IMR-90 (cell line): ENCODE measurements around the gene MICU1. TPM values are rescaled to one million over a fixed set of nuclear protein-coding genes. Genes with fewer than 3 reads are reported as not detected.
A peak's percentile ranks its signal among the peaks of the same experiment; 100 is the strongest.

Experiments
- ATAC-seq: fragments of 200-7000 bp; cut with Tn5 transposase; 2 replicates; pipeline ENCODE4 v1.9.1; 2020; ENCODE audit warnings: low read depth, mild to moderate bottlenecking, moderate library complexity
- BruUV-seq: library from RNA; stranded (reverse); fragments of 400-500 nt; replicated peaks from 2 replicates; lab custom pipeline; 2021; lab: Mats Ljungman, UMichigan
- CTCF ChIA-PET: fragments of 300-600 bp; formaldehyde crosslinking; extraction: SDS; loops from one replicate; lab custom pipeline; 2021; ENCODE audit warnings: antibody characterized with exemption; lab: Yijun Ruan, JAX
- POLR2A ChIA-PET: fragments of 300-600 bp; sonication (Branson Sonifier 250); formaldehyde crosslinking; loops from one replicate; lab custom pipeline; 2022; ENCODE audit warnings: antibody characterized with exemption; ENCODE audit not compliant: unreplicated experiment; lab: Charles Lee
- DNase-seq: peaks from one replicate; pipeline ENCODE4 v3.0.0; 2013
- H2AFZ ChIP-seq: replicated peaks from 2 replicates; pipeline ENCODE3; 2013; ENCODE audit warnings: low read length, mild to moderate bottlenecking; ENCODE audit not compliant: poor library complexity
- H2AK5ac ChIP-seq: 2 replicates; pipeline ENCODE4 v1.6.1; 2013; ENCODE audit warnings: low read depth, low read length, inconsistent platforms
- H2AK9ac ChIP-seq: replicated peaks from 2 replicates; pipeline ENCODE3; 2013; ENCODE audit warnings: mild to moderate bottlenecking, low read depth, low read length, moderate library complexity; ENCODE audit not compliant: poor library complexity
- H2BK120ac ChIP-seq: 2 replicates; pipeline ENCODE4 v1.6.1; 2013; ENCODE audit warnings: low read depth, low read length, inconsistent platforms
- H2BK15ac ChIP-seq: 3 replicates; pipeline ENCODE4 v1.6.1; 2013; ENCODE audit warnings: low read depth, low read length, inconsistent platforms
- H2BK20ac ChIP-seq: 2 replicates; pipeline ENCODE4 v1.6.1; 2013; ENCODE audit warnings: low read depth, mild to moderate bottlenecking, inconsistent platforms, low read length, moderate library complexity
- H2BK5ac ChIP-seq: 2 replicates; pipeline ENCODE4 v1.6.1; 2013; ENCODE audit warnings: mild to moderate bottlenecking, low read depth, low read length, inconsistent platforms; ENCODE audit not compliant: poor library complexity, severe bottlenecking
- H3K14ac ChIP-seq: replicated peaks from 2 replicates; pipeline ENCODE4 v1.6.1; 2013; ENCODE audit warnings: low read depth, low read length, inconsistent platforms
- H3K18ac ChIP-seq: 2 replicates; pipeline ENCODE4 v1.6.1; 2013; ENCODE audit warnings: low read depth, low read length, control low read depth
- H3K23ac ChIP-seq: 2 replicates; pipeline ENCODE4 v1.6.1; 2013; ENCODE audit warnings: low read depth, low read length, inconsistent platforms
- H3K27ac ChIP-seq: 2 replicates; pipeline ENCODE4 v1.5.1; 2013; ENCODE audit warnings: mild to moderate bottlenecking, control low read depth, low read length; ENCODE audit not compliant: insufficient read depth
- H3K27me3 ChIP-seq: 2 replicates; pipeline ENCODE4 v1.6.1; 2013; ENCODE audit warnings: low read length; ENCODE audit not compliant: control insufficient read depth, insufficient read depth
- H3K36me3 ChIP-seq: 2 replicates; pipeline ENCODE4 v1.6.1; 2013; ENCODE audit warnings: low read length, mixed read lengths; ENCODE audit not compliant: control insufficient read depth, insufficient read depth
- H3K4ac ChIP-seq: 2 replicates; pipeline ENCODE4 v1.6.1; 2013; ENCODE audit warnings: low read depth, low read length, inconsistent platforms
- H3K4me1 ChIP-seq: 2 replicates; pipeline ENCODE4 v1.6.1; 2013; ENCODE audit warnings: low read length, mixed read lengths; ENCODE audit not compliant: control insufficient read depth, insufficient read depth
- H3K4me2 ChIP-seq: 2 replicates; pipeline ENCODE4 v1.6.1; 2013; ENCODE audit warnings: low read depth, mild to moderate bottlenecking, control low read depth, low read length, moderate library complexity
- H3K4me3 ChIP-seq: 2 replicates; pipeline ENCODE4 v1.5.1; 2013; ENCODE audit warnings: low read depth, mild to moderate bottlenecking, control low read depth, low read length, moderate library complexity; ENCODE audit not compliant: insufficient read depth
- H3K56ac ChIP-seq: 2 replicates; pipeline ENCODE4 v1.6.1; 2013; ENCODE audit warnings: low read length, inconsistent platforms; ENCODE audit not compliant: insufficient read depth; ENCODE audit errors: extremely low read depth
- H3K79me1 ChIP-seq, 2 experiments: 2 replicates each; pipeline ENCODE4 v1.6.1; 2013; ENCODE audit warnings: low read length in 2 of 2, inconsistent platforms in 1 of 2, low read depth in 1 of 2
- H3K9ac ChIP-seq: 2 replicates; pipeline ENCODE4 v1.6.1; 2013; ENCODE audit warnings: low read depth, low read length, control low read depth
- H3K9me1 ChIP-seq: 2 replicates; pipeline ENCODE4 v1.6.1; 2013; ENCODE audit warnings: low read length, inconsistent platforms; ENCODE audit not compliant: insufficient read depth
- H3K9me3 ChIP-seq: 2 replicates; pipeline ENCODE4 v1.6.1; 2013; ENCODE audit warnings: low read length; ENCODE audit not compliant: control insufficient read depth, insufficient read depth
- H4K20me1 ChIP-seq: 2 replicates; pipeline ENCODE4 v1.6.1; 2013; ENCODE audit warnings: low read length, inconsistent platforms; ENCODE audit not compliant: insufficient read depth
- H4K5ac ChIP-seq: 2 replicates; pipeline ENCODE4 v1.6.1; 2013; ENCODE audit warnings: mild to moderate bottlenecking, low read depth, low read length, control low read depth
- H4K8ac ChIP-seq, 2 experiments: 2 replicates each; pipeline ENCODE4 v1.6.1; 2013; ENCODE audit warnings: low read depth in 2 of 2, low read length in 2 of 2, control low read depth in 1 of 2, inconsistent platforms in 1 of 2
- H4K91ac ChIP-seq: 2 replicates; pipeline ENCODE4 v1.6.1; 2013; ENCODE audit warnings: low read depth, low read length, inconsistent platforms; ENCODE audit not compliant: insufficient read depth
- BHLHE40 ChIP-seq: fragments of 150-350 bp; IDR thresholded peaks from 2 replicates; pipeline ENCODE4 v1.6.1; 2016; ENCODE audit warnings: mild to moderate bottlenecking, low read depth, low read length
- CEBPB ChIP-seq: IDR thresholded peaks from 2 replicates; pipeline ENCODE4 v1.6.1; 2012; ENCODE audit warnings: low read depth, low read length, improper control_type of control experiment
- NFE2L2 ChIP-seq: fragments of 150-350 bp; IDR thresholded peaks from 2 replicates; pipeline ENCODE4 v1.6.1; 2016; ENCODE audit warnings: low read depth, mild to moderate bottlenecking, low read length
- POLR2A ChIP-seq: IDR thresholded peaks from 2 replicates; pipeline ENCODE4 v1.6.1; 2012; ENCODE audit warnings: mild to moderate bottlenecking, low read depth, low read length
- WGBS, 2 experiments: methylation state at CpG; one replicate each; pipeline versions ENCODE4 v1.1.5 to v1.1.7; 2013; ENCODE audit warnings: missing lambda C conversion rate in 2 of 2; ENCODE audit not compliant: insufficient read length in 1 of 2; ENCODE audit errors: extremely low coverage in 2 of 2; 5-methylcytosine and 5-hydroxymethylcytosine counted together
- dilution Hi-C: fragments of 300-500 bp; cut with HindIII; formaldehyde crosslinking; loops from one replicate; pipeline ENCODE4 v1.14.3; 2018; ENCODE audit warnings: low sequenced_read_pairs; ENCODE audit not compliant: unreplicated experiment
- in situ Hi-C: fragments of 300-500 bp; cut with MboI; formaldehyde crosslinking; loops from 3 replicates; pipeline ENCODE4 v1.14.3; 2019; ENCODE audit warnings: low sequenced_read_pairs, inconsistent platforms, mixed read lengths
- intact Hi-C: fragments of 100-400 bp; cut with micrococcal nuclease; formaldehyde crosslinking; loops from 2 replicates; pipeline ENCODE4 v1.10.0; 2022
- polyA plus RNA-seq, 3 experiments: library from polyadenylated mRNA; depleted of rRNA; stranded (reverse); fragments of >200 nt; gene quantifications; 2 replicates each; pipeline ENCODE4 v1.2.3, GENCODE V29; 2012; ENCODE audit warnings: low replicate concordance in 1 of 3
- total RNA-seq: library from RNA; depleted of rRNA; stranded (reverse); fragments of >200 nt; gene quantifications from 2 replicates; pipeline ENCODE4 v1.2.3, GENCODE V29; 2012

MICU1 gene
- total and polyA plus RNA-seq, 2 of the 4 experiments (the other 2 are of a cell fraction) = 43.6 to 44.7 TPM

DNA sequence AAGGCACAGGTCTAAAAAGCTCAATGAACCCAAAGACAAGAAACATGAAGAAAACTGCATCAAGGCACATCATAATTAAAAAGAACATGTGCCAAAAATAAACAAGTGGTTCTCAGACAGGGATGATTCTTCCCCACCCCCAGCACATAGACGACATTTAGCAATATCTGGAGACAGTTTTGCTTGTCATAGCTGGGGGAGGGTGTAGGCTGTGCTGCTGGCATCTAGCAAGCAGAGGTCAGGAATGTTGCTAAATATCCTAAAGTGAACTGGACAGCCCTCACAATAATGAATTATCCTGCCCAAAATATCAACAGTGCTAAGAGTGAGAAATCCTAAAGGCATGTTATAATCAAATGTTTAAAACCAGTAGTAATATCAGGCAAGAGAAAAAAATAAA lies 122.6 kb downstream of the MICU1 start:
- peak; percentile 69 for DNase-seq
- H2BK20ac ChIP-seq = peak overlapping the region; percentile 58; the same call in 1 of the 2 replicates
- peaks cover 3% of the 10 kb centered on the region for H3K4me1 ChIP-seq
- peaks cover 2% of the 10 kb centered on the region; the same call in 1 of the 2 replicates for H3K9me3 ChIP-seq
- 0 out of 2 replicates have a peak overlapping the region, but pooled peaks have one; percentile 28 for H2AK5ac ChIP-seq
- H4K20me1 ChIP-seq = no peaks in the 10 kb centered on the region
- H4K5ac ChIP-seq = no peak overlapping the region
- BruUV-seq = no TSS peak
- in situ Hi-C loops = no loop called here
- H2AK9ac ChIP-seq = no peak overlapping the region
- H2BK5ac ChIP-seq = peak overlapping the region; percentile 59
- peak overlapping the region; percentile 60 for H3K4me2 ChIP-seq
- dilution Hi-C loops = no loop called here
- no peak overlapping the region; the same call in 1 of the 2 replicates for H3K56ac ChIP-seq
- H3K27ac ChIP-seq = no peak overlapping the region
- H3K79me1 ChIP-seq = peaks cover 0 to 5% of the 10 kb centered on the region in 2 experiments; a peak in 3 of 4 replicates
- no peak overlapping the region for H3K4me3 ChIP-seq
- peak overlapping the region; percentile 68; the same call in 1 of the 2 replicates for H3K23ac ChIP-seq
- TF ChIP-seq NFE2L2 (peak; percentile 56), BHLHE40 (peak; percentile 53), POLR2A (no peak), CEBPB (peak; percentile 79)
- H3K27me3 ChIP-seq = no peaks in the 10 kb centered on the region
- intact Hi-C loops = loop anchor here (2.0 kb wide), 1 partner anchor 14 kb away; no protein-coding TSS in a partner anchor
- H4K8ac ChIP-seq = peak overlapping the region in 1 of 2 experiments; percentile 44; a peak in 3 of 4 replicates
- WGBS, 2 experiments = no CpG with 5 or more reads among the region's 1 CpG
- no peak overlapping the region for H2AFZ ChIP-seq
- H3K14ac ChIP-seq = peak overlapping the region; percentile 76; the same call in 1 of the 2 replicates
- H3K36me3 ChIP-seq = no peaks in the 10 kb centered on the region; the same call in 1 of the 2 replicates
- peak overlapping the region; percentile 78; the same call in 1 of the 2 replicates for H3K4ac ChIP-seq
- H2BK120ac ChIP-seq = peak overlapping the region; percentile 84
- H3K18ac ChIP-seq = no peak overlapping the region
- CTCF ChIA-PET = no interaction called here
- H4K91ac ChIP-seq = no peak overlapping the region
- H3K9me1 ChIP-seq = peaks cover 4% of the 10 kb centered on the region; the same call in 1 of the 2 replicates
- POLR2A ChIA-PET = interaction anchor here (0.6 kb wide), 1 partner anchor 17 kb away, joined by 3 read pairs; no protein-coding TSS in a partner anchor
- no peak overlapping the region for H2BK15ac ChIP-seq
- ATAC-seq = peak; percentile 98
- no peak overlapping the region for H3K9ac ChIP-seq
